Upper lobe of left lung (tissue), 6 donors: Measurements from ENCODE around the gene LRRC47. TPM values are rescaled to one million over a fixed set of nuclear protein-coding genes. Genes with fewer than 3 reads are reported as not detected.

Experiments
- ATAC-seq, 2 donors: fragments of 200-7000 bp; cut with Tn5 transposase; one replicate each; pipeline ENCODE4 v1.9.1; 2022; ENCODE audit warnings: mild to moderate bottlenecking in 2 of 2, moderate library complexity in 2 of 2; ENCODE audit not compliant: low FRiP score in 2 of 2
- DNase-seq, 2 donors: peaks; one replicate each; pipeline ENCODE4 v3.0.0-alpha.2; 2019 to 2020
- H3K27ac ChIP-seq, 4 donors: fragments of 200-600 bp; sonication (generic); one replicate each; pipeline ENCODE4 v1.5.1; 2016 to 2019
- H3K27me3 ChIP-seq, 4 donors: fragments of 200-600 bp; sonication (generic); one replicate each; pipeline ENCODE4 v1.5.1; 2017 to 2019
- H3K36me3 ChIP-seq, 4 donors: fragments of 200-600 bp; sonication (generic); one replicate each; pipeline ENCODE4 v1.5.1; 2016 to 2019
- H3K4me1 ChIP-seq, 4 donors: fragments of 200-600 bp; sonication (generic); one replicate each; pipeline ENCODE4 v1.5.1; 2018 to 2019
- H3K4me3 ChIP-seq, 4 donors: fragments of 200-600 bp; sonication (generic); one replicate each; pipeline ENCODE4 v1.5.1; 2017 to 2019; ENCODE audit warnings: mild to moderate bottlenecking in 2 of 4, moderate library complexity in 1 of 4
- H3K9me3 ChIP-seq, 4 donors: fragments of 200-600 bp; sonication (generic); one replicate each; pipeline ENCODE4 v1.5.1; 2018 to 2019
- EP300 ChIP-seq, 4 donors: sonication (generic); formaldehyde crosslinking; IDR thresholded peaks; one replicate each; pipeline ENCODE4 v1.5.1; 2017; ENCODE audit warnings: antibody characterized with exemption in 4 of 4, control low read depth in 2 of 4
- POLR2A ChIP-seq, 4 donors: fragments of 450-650 bp; IDR thresholded peaks; one replicate each; pipeline ENCODE4 v1.5.1; 2016 to 2017; ENCODE audit warnings: antibody characterized with exemption in 4 of 4, mild to moderate bottlenecking in 2 of 4
- POLR2AphosphoS5 ChIP-seq, 2 donors: sonication (generic); formaldehyde crosslinking; IDR thresholded peaks; one replicate each; pipeline ENCODE4 v1.5.1; 2017; ENCODE audit warnings: antibody characterized with exemption in 2 of 2
- WGBS, 2 donors: methylation state at CpG; one replicate each; pipeline ENCODE4 v1.1.5; 2017 to 2018; 5-methylcytosine and 5-hydroxymethylcytosine counted together
- total RNA-seq, 6 donors: library from RNA; depleted of rRNA in 4 of 6; stranded (reverse); fragments of >200 nt in 4 of 6; gene quantifications; one replicate each; pipeline versions ENCODE4 v1.1.0 to v1.2.1, GENCODE V29; 2016 to 2021
- TF ChIP-seq, protein P1 (sequence below), 6 experiments: fragments of 450-650 bp in 4 of 6; fragments of 200-600 bp in 2 of 6; sonication (generic) in 2 of 6; IDR thresholded peaks; one replicate each; pipeline ENCODE4 v1.5.1; 2016 to 2019; ENCODE audit warnings: antibody characterized with exemption in 6 of 6
- donor health status: DM: no; HTN: no; CAD: no; lungs with moderate emphysema.
- donor health status: DM: no; HTN: yes; CAD: no; lungs with severe emphysema.

LRRC47 gene
- total RNA-seq, 6 donors from 2014 or later, result 30.3 to 63.9 (median 39.3) TPM

DNA sequence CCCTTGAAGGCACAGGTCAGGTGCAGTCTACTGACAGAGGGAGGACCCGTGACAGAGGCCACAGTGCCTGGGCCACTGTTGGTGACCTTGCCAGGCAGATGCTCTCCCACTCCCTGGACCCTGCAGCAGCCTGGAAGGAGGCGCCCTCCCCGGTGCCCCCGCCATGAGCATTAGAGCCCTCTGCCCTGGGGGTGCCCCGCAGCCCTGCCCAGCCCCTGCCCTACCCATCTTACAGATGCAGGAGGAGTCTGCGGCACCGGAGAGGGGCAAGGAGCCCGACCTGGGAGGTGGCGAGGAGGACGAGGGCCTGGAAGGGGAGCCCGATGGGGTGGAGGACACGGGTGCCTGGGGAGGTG lies 33.4 kb downstream of the LRRC47 start:
- Histone ChIP-seq H3K9me3 (no peaks in the 10 kb centered on the region), H3K27ac (no peak overlapping the region), H3K4me3 (no peak overlapping the region), H3K4me1 (no peaks in the 10 kb centered on the region), H3K27me3 (no peaks in the 10 kb centered on the region), H3K36me3 (no peaks in the 10 kb centered on the region)
- ATAC-seq, result peak in 1 of 2 donors; percentile 4
- WGBS, 2 donors, result 73 to 87% methylated on average over 7 to 9 of the region's 12 CpGs
- no peak for TF ChIP-seq POLR2A (IDR thresholded peaks at IDR 0.05)
- TF ChIP-seq, protein P1, sequence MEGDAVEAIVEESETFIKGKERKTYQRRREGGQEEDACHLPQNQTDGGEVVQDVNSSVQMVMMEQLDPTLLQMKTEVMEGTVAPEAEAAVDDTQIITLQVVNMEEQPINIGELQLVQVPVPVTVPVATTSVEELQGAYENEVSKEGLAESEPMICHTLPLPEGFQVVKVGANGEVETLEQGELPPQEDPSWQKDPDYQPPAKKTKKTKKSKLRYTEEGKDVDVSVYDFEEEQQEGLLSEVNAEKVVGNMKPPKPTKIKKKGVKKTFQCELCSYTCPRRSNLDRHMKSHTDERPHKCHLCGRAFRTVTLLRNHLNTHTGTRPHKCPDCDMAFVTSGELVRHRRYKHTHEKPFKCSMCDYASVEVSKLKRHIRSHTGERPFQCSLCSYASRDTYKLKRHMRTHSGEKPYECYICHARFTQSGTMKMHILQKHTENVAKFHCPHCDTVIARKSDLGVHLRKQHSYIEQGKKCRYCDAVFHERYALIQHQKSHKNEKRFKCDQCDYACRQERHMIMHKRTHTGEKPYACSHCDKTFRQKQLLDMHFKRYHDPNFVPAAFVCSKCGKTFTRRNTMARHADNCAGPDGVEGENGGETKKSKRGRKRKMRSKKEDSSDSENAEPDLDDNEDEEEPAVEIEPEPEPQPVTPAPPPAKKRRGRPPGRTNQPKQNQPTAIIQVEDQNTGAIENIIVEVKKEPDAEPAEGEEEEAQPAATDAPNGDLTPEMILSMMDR (IDR thresholded peaks at IDR 0.05), result no peak
- no peak for TF ChIP-seq EP300 (IDR thresholded peaks at IDR 0.05)
- no peak for TF ChIP-seq POLR2AphosphoS5 (IDR thresholded peaks at IDR 0.05)
- DNase-seq, result peak in 1 of 2 donors; percentile 66

- H3K36me3 ChIP-seq, result no peaks in the 10 kb centered on the region
- no peaks in the 10 kb centered on the region for H3K27me3 ChIP-seq
- WGBS, 2 donors, result 74 to 91% methylated on average over 8 of the region's 15 CpGs
- no peak for TF ChIP-seq POLR2AphosphoS5 (IDR thresholded peaks at IDR 0.05)
- TF ChIP-seq EP300 (IDR thresholded peaks at IDR 0.05), result no peak
- TF ChIP-seq, protein P1 (IDR thresholded peaks at IDR 0.05), result no peak
- no peak for TF ChIP-seq POLR2A (IDR thresholded peaks at IDR 0.05)
- DNase-seq (peak in 1 of 2 donors; percentile 72), ATAC-seq (peak in 1 of 2 donors; percentile 42)
- no peaks in the 10 kb centered on the region for H3K9me3 ChIP-seq
- H3K4me1 ChIP-seq, result no peaks in the 10 kb centered on the region
- no peak overlapping the region for H3K4me3 ChIP-seq
- no peak overlapping the region for H3K27ac ChIP-seq
Observed at GRCh38 chr1:3762151-3762872, 34.0 kb downstream of the LRRC47 start.

- DNase-seq, result no peak
- TF ChIP-seq, protein P1 (IDR thresholded peaks at IDR 0.05), result no peak
- TF ChIP-seq POLR2AphosphoS5 (IDR thresholded peaks at IDR 0.05) (no peak), POLR2A (IDR thresholded peaks at IDR 0.05) (no peak), EP300 (IDR thresholded peaks at IDR 0.05) (no peak)
- no peaks in the 10 kb centered on the region for H3K4me1 ChIP-seq
- WGBS, 2 donors, result 86 to 89% methylated on average over 14 to 17 of the region's 17 CpGs
- H3K36me3 ChIP-seq, result no peaks in the 10 kb centered on the region
- peak in 1 of 2 donors; percentile 28 for ATAC-seq
- H3K9me3 ChIP-seq, result no peaks in the 10 kb centered on the region
- no peaks in the 10 kb centered on the region for H3K27me3 ChIP-seq
- H3K4me3 ChIP-seq, result no peak overlapping the region
- no peak overlapping the region for H3K27ac ChIP-seq
Observed at GRCh38 chr1:3761296-3762010, 34.8 kb downstream of the LRRC47 start.

- H3K36me3 ChIP-seq, result no peaks in the 10 kb centered on the region
- no peak overlapping the region for H3K4me3 ChIP-seq
- 62 to 68% methylated on average over 6 of the region's 6 CpGs for WGBS, 2 donors
- no peaks in the 10 kb centered on the region for H3K9me3 ChIP-seq
- no peak for DNase-seq
- no peaks in the 10 kb centered on the region for H3K4me1 ChIP-seq
- no peak for ATAC-seq
- H3K27ac ChIP-seq, result no peak overlapping the region
- TF ChIP-seq POLR2A (IDR thresholded peaks at IDR 0.05) (no peak), EP300 (IDR thresholded peaks at IDR 0.05) (no peak), POLR2AphosphoS5 (IDR thresholded peaks at IDR 0.05) (no peak)
- TF ChIP-seq, protein P1 (IDR thresholded peaks at IDR 0.05), result no peak
- no peaks in the 10 kb centered on the region for H3K27me3 ChIP-seq
Observed at GRCh38 chr1:3759796-3760195, 36.5 kb downstream of the LRRC47 start.
